GM13977 (cell line): Measurements from ENCODE around the gene ZNF598.

Experiments
- DNase-seq: peaks from one replicate; pipeline ENCODE4 v3.0.0; 2012; ENCODE audit warnings: low spot score
- in situ Hi-C: fragments of 300-500 bp; cut with MboI; formaldehyde crosslinking; loops from one replicate; pipeline ENCODE4 v1.12.0; 2022; ENCODE audit warnings: low sequenced_read_pairs, low pct_unique_long_range_greater_than_20kb, mixed read lengths, inconsistent platforms; ENCODE audit not compliant: unreplicated experiment
- TF ChIP-seq, protein P1 (sequence below): IDR thresholded peaks from 2 replicates; pipeline ENCODE4 v1.5.1; 2012; ENCODE audit warnings: mild to moderate bottlenecking, control low read depth; ENCODE audit not compliant: insufficient read depth; ENCODE audit errors: extremely low read depth, missing control alignments

ZNF598 gene

GRCh38 chr16:2004795-2005517 is 4.7 kb downstream of the ZNF598 start:
- in situ Hi-C loops, result no loop called here
- TF ChIP-seq, protein P1, sequence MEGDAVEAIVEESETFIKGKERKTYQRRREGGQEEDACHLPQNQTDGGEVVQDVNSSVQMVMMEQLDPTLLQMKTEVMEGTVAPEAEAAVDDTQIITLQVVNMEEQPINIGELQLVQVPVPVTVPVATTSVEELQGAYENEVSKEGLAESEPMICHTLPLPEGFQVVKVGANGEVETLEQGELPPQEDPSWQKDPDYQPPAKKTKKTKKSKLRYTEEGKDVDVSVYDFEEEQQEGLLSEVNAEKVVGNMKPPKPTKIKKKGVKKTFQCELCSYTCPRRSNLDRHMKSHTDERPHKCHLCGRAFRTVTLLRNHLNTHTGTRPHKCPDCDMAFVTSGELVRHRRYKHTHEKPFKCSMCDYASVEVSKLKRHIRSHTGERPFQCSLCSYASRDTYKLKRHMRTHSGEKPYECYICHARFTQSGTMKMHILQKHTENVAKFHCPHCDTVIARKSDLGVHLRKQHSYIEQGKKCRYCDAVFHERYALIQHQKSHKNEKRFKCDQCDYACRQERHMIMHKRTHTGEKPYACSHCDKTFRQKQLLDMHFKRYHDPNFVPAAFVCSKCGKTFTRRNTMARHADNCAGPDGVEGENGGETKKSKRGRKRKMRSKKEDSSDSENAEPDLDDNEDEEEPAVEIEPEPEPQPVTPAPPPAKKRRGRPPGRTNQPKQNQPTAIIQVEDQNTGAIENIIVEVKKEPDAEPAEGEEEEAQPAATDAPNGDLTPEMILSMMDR, result no peak
- no peak for DNase-seq

- in situ Hi-C loops, result no loop called here
- DNase-seq, result peak; percentile 95
- TF ChIP-seq, protein P1, result peak; percentile 98
Observed at GRCh38 chr16:2003827-2004641, 5.6 kb downstream of the ZNF598 start.

DNA sequence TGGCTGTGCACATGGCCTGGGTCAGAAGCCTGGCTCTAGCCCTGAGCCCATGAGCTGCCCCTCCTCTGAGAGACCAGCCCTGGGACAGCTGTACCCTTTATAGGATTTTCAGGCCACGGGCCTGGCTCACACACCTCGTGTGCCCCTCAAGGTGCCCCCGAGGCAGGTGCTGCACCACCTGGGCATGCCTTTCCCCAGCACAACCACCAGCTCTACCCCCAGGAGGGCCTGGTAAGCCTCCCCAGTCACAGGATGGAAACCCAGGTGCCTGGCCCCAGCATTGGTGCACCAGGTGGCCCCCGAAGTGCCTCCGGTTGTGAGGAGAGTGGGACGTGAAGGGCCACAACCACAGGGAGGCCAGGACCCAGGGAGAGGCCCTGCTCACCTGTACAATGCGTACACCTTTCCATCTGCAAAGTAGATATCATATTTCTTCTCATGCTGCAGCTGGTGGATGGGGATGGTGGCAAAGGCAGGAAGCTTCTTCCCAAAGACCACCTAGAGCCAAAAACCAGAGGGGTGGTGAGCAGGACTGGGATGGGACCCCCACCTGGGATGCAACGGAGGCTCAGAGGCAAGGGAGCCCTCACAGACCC is 6.3 kb downstream of the ZNF598 start:
- in situ Hi-C loops, result no loop called here
- TF ChIP-seq, protein P1, result no peak
- no peak for DNase-seq

DNA sequence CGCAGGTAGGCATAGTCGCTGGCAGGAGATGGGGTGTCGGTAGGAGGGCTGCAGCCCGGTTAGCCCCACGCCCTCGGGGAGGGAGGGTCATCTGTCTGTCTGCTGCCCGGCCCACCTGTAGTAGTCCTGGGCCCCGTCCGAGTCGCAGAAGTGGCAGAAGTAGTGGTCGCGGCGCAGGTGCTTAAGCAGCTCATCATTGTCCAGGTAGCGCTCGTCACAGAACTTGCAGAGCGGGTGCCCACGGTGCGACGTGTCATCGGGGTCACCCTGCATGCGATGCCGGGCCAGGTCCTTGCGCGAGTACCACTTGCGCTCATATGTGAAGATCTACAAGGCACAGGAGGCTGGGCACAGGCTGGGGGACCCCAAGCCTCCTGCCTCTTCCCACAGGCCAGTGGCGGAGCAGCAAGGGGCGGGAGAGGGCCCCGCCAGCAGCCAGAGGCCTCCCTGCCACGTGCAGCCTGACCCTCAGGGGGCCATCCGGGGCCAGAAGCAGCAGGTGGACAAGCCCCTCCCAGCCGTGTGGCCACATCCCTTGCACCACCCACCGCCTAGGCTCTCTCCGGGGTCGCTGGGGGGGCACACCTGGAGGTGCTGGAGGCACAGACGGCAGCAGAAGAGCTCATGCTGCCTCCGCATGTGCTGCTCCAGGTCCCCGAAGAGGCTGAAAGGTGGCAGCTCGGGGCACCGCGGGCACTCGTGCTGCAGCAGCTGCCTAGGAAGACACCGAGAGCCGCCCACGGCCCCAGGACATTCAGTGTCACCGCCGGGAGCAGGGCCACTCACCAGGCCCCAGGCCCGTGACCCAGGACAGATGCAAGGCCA is 7.0 kb downstream of the ZNF598 start:
- TF ChIP-seq, protein P1, result no peak
- in situ Hi-C loops, result no loop called here
- DNase-seq, result no peak

- in situ Hi-C loops, result no loop called here
- TF ChIP-seq, protein P1, result no peak
Observed at GRCh38 chr16:2001456-2002355, 7.9 kb downstream of the ZNF598 start.

More at GRCh38 chr16:2001456-2002355, 7.9 kb downstream of the ZNF598 start:
- DNase-seq, result no peak
